ENCODE data around the gene DOC2B.

The DOC2B gene

GRCh38 chr17:163514-164098 lies 17.8 kb downstream of the DOC2B start:
- DNase-seq (ENCODE audit: low read depth in 2 of 2): no peak

- DNase-seq (ENCODE audit: low read depth in 2 of 2): no peak
These were observed 18.8 kb downstream of the DOC2B start for GRCh38 chr17:162689-163088.

- no peak for DNase-seq (ENCODE audit: low read depth in 2 of 2)
These were observed 20.0 kb downstream of the DOC2B start for GRCh38 chr17:161481-161880.

- DNase-seq (ENCODE audit: low read depth in 2 of 2): no peak
These were observed 21.1 kb downstream of the DOC2B start for GRCh38 chr17:160336-160735.

GRCh38 chr17:159609-160008 lies 21.8 kb downstream of the DOC2B start:
- DNase-seq (ENCODE audit: low read depth in 2 of 2): no peak

- no peak for DNase-seq (ENCODE audit: low read depth in 2 of 2)
These were observed 23.1 kb downstream of the DOC2B start for GRCh38 chr17:158379-158778.

GRCh38 chr17:157901-158300 lies 23.5 kb downstream of the DOC2B start:
- no peak for DNase-seq (ENCODE audit: low read depth in 2 of 2)

GRCh38 chr17:156946-157345 lies 24.5 kb downstream of the DOC2B start:
- DNase-seq (ENCODE audit: low read depth in 2 of 2): no peak

- DNase-seq (ENCODE audit: low read depth in 2 of 2): no peak
These were observed 25.3 kb downstream of the DOC2B start for GRCh38 chr17:156094-156621.

- no peak for DNase-seq (ENCODE audit: low read depth in 2 of 2)
These were observed 25.9 kb downstream of the DOC2B start for GRCh38 chr17:155576-155975.

- no peak for DNase-seq (ENCODE audit: low read depth in 2 of 2)
These were observed 27.6 kb downstream of the DOC2B start for GRCh38 chr17:153851-154250.

GRCh38 chr17:152860-153420 lies 28.5 kb downstream of the DOC2B start:
- no peak for DNase-seq (ENCODE audit: low read depth in 2 of 2)

GRCh38 chr17:151886-152859 lies 29.3 kb downstream of the DOC2B start:
- no peak for DNase-seq (ENCODE audit: low read depth in 2 of 2)

GRCh38 chr17:151004-151403 lies 30.4 kb downstream of the DOC2B start:
- no peak for DNase-seq (ENCODE audit: low read depth in 2 of 2)

GRCh38 chr17:149897-150584 lies 31.4 kb downstream of the DOC2B start:
- DNase-seq (ENCODE audit: low read depth in 2 of 2): no peak

GRCh38 chr17:149231-149630 lies 32.2 kb downstream of the DOC2B start:
- no peak for DNase-seq (ENCODE audit: low read depth in 2 of 2)

GRCh38 chr17:148757-149156 lies 32.7 kb downstream of the DOC2B start:
- no peak for DNase-seq (ENCODE audit: low read depth in 2 of 2)

- DNase-seq (ENCODE audit: low read depth in 2 of 2): no peak
These were observed 33.4 kb downstream of the DOC2B start for GRCh38 chr17:147796-148740.

GRCh38 chr17:146983-147761 lies 34.3 kb downstream of the DOC2B start:
- DNase-seq (ENCODE audit: low read depth in 2 of 2): no peak

- no peak for DNase-seq (ENCODE audit: low read depth in 2 of 2)
These were observed 34.9 kb downstream of the DOC2B start for GRCh38 chr17:146546-146945.
